Right cardiac atrium (tissue), 5 donors: Measurements from ENCODE around the gene SDK1. TPM values are rescaled to one million over a fixed set of nuclear protein-coding genes. Genes with fewer than 3 reads are reported as not detected.
"Not testable (repeated sequence)": the region's sequence is repeated elsewhere in the genome, so short reads cannot be mapped to it uniquely, and the experiment has no call there.

Experiments
- ATAC-seq, 2 donors: fragments of 200-7000 bp; cut with Tn5 transposase; one replicate each; pipeline versions ENCODE4 v1.8.0 to v1.9.1; 2020; ENCODE audit warnings: moderate library complexity in 2 of 2, mild to moderate bottlenecking in 1 of 2
- DNase-seq, 3 donors: peaks; one replicate each; pipeline ENCODE4 v3.0.0-alpha.2; 2020
- H3K27ac ChIP-seq: one replicate; pipeline ENCODE4 v1.5.1; 2013; ENCODE audit warnings: mild to moderate bottlenecking, low read length, control low read depth, moderate library complexity
- H3K27me3 ChIP-seq: one replicate; pipeline ENCODE4 v1.6.1; 2013; ENCODE audit not compliant: control insufficient read depth, insufficient read depth
- H3K4me1 ChIP-seq: one replicate; pipeline ENCODE4 v1.6.1; 2013; ENCODE audit warnings: low read length; ENCODE audit not compliant: control insufficient read depth, insufficient read depth
- H3K4me3 ChIP-seq: one replicate; pipeline ENCODE4 v1.5.1; 2013; ENCODE audit warnings: low read length, control low read depth
- H3K9me3 ChIP-seq: one replicate; pipeline ENCODE4 v1.6.1; 2013; ENCODE audit warnings: low read length; ENCODE audit not compliant: control insufficient read depth
- WGBS: extraction: QIAGEN DNeasy Blood & Tissue Kit; methylation state at CpG from one replicate; pipeline ENCODE4 v1.1.7; 2013; 5-methylcytosine and 5-hydroxymethylcytosine counted together
- intact Hi-C, 4 donors: fragments of 100-400 bp; cut with DNase I; formaldehyde crosslinking; loops; one replicate each; pipeline versions ENCODE4 v1.11.0 to v1.14.0; 2022 to 2023
- polyA plus RNA-seq: library from polyadenylated mRNA; stranded (reverse); fragments of 200-250 nt; gene quantifications from one replicate; pipeline ENCODE4 v1.2.3, GENCODE V29; 2013
- total RNA-seq, 4 donors: library from RNA; stranded (reverse); fragmentation: NEBNext Ultra II Directional; extraction: Animal tissue kit (Norgen Biotek cat#: 25700); gene quantifications; one replicate each; pipeline ENCODE4 v1.2.1, GENCODE V29; 2021
- donor health status: healthy with polysubstance abuse.
- donor health status: DM: no; HTN: yes; CAD: no.
- donor health status: DM: no; HTN: no; CAD: no.
- donor health status: DM: no; HTN: yes; CAD: no; lungs with severe emphysema.
- donor health status: DM: yes; HTN: yes; CAD: no.

Gene SDK1
- total and polyA plus RNA-seq, 5 donors, result 0.97 to 3.2 (median 2.4) TPM

DNA sequence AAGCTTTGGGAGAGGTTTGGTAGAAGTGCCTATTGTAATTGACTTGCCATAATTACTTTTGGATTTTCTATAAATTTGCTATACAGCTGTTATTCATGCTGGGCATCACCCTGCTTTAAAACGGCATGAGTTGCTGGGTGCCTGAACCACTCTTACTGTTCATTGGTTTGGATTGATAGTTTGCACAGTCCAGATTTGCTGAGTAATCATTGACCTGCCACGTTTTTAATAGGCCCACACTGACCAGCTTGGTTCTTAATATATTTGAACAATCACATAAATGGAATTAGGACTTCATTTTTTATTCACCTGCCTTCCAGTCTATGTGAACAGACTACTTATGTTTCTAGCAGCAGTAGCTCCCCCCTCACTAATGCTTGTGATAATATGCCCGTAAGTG is 630.8 kb downstream of the SDK1 start:
- Histone ChIP-seq H3K27ac (no peak overlapping the region), H3K4me3 (no peak overlapping the region), H3K9me3 (no peaks in the 10 kb centered on the region), H3K27me3 (no peaks in the 10 kb centered on the region), H3K4me1 (no peaks in the 10 kb centered on the region)
- no peak for ATAC-seq
- no peak for DNase-seq
- WGBS, result 62% methylated on average over 3 of the region's 3 CpGs
- intact Hi-C loops, result no loop called here

DNA sequence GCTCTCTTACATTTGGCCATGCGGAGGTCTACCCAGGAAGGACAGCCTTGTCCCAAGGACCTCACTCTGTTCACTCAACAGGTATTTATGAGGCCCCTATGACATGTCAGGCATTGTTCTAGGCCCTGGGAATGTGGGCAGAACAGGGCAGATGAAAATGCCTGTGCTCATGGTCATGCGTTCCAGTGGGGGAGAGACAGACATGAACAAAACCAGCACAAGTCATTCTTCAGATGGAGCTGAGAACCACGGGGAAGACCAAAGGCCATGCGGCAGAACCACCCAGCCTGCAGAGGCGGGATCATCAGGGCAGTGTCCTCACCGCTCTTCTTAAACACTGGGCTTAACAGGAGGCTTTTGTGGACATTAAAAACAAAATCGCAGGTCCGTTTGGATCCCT is 636.1 kb downstream of the SDK1 start:
- intact Hi-C loops, result no loop called here
- WGBS, result 94% methylated on average over 8 of the region's 8 CpGs

GRCh38 chr7:3937605-3938004 is 636.6 kb downstream of the SDK1 start:
- Histone ChIP-seq H3K4me1 (no peaks in the 10 kb centered on the region), H3K27me3 (no peaks in the 10 kb centered on the region), H3K27ac (no peak overlapping the region), H3K4me3 (no peak overlapping the region), H3K9me3 (no peaks in the 10 kb centered on the region)
- ATAC-seq (no peak), DNase-seq (no peak)
- 94% methylated on average over 14 of the region's 14 CpGs for WGBS
- intact Hi-C loops, result no loop called here

More for the DNA sequence above, 636.1 kb downstream of the SDK1 start:
- ATAC-seq (no peak), DNase-seq (no peak)
- no peaks in the 10 kb centered on the region for H3K4me1 ChIP-seq
- no peaks in the 10 kb centered on the region for H3K9me3 ChIP-seq
- H3K27ac ChIP-seq, result no peak overlapping the region
- no peak overlapping the region for H3K4me3 ChIP-seq
- H3K27me3 ChIP-seq, result no peaks in the 10 kb centered on the region

DNA sequence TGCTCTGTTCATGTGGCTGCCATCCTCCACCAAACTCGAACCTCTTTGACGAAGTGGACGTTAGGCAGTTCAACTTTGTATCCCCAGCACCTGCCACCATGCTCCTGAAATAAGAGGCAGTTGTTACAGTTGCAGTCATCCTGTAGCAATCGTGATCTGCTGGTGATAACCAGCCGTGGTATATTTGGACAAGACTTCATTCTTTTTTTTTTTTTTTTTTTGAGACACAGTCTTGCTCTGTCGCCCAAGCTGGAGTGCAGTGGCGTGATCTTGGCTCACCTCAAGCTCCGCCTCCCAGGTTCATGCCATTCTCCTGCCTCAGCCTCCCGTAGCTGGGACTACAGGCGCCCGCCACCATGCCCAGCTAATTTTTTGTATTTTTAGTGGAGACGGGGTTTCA is 640.7 kb downstream of the SDK1 start:
- ATAC-seq, H3K4me1 ChIP-seq, H3K9me3 ChIP-seq, H3K27me3 ChIP-seq, intact Hi-C loops, DNase-seq, H3K4me3 ChIP-seq, H3K27ac ChIP-seq: not testable (repeated sequence)
- WGBS, result 92% methylated on average over 12 of the region's 12 CpGs

- H3K4me1 ChIP-seq, result no peaks in the 10 kb centered on the region
- ATAC-seq (no peak), DNase-seq (no peak)
- H3K27me3 ChIP-seq, result no peaks in the 10 kb centered on the region
- no peaks in the 10 kb centered on the region for H3K9me3 ChIP-seq
- H3K27ac ChIP-seq, result no peak overlapping the region
- intact Hi-C loops, result no loop called here
- WGBS, result 63% methylated on average over 4 of the region's 4 CpGs
- H3K4me3 ChIP-seq, result no peak overlapping the region
These were observed 641.2 kb downstream of the SDK1 start for GRCh38 chr7:3942276-3942675.

DNA sequence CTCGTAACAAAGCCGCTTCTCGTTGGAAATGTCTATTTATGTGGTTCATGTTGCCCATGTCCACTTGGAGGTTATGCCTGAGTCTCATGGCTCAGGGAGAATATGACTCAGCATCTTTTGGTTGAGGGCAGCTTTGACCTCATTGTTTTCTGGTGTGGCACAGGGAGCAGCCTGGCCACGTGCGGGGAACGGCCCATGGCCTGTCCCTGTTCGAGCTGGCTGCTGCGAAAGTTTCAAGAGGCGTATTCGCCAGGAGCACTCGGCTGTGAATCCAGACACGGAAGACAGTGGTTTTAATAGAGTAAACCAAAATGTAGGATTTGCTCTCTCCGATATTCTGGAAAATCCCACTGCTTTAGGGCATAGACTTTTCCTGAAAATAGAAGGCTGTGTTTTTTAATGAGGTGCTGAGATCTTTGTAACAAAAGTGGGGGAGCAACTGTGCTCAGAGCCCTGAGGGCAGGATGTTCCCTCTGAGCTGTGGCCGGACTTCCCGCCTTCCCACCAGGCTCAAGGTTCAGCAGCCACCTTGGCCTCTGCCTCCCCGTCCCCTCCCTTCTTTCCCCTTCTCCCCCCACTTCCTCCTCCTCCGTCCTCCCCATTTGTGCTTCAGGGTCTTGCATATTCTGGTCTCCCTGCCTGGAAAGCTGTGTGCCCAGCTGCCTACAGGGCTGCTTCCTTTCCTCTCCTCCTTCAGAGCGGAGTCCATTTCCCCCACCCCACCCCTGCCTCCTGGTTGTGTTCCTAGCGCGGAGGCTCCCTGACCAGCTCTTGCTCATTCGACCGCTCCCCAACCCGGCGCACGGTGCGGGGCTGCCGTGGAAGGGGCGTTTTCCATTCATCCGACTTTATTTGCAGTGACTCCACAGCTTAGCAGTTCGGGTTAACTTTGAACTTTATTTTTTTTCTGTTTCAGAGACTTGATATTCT is 642.0 kb downstream of the SDK1 start:
- ATAC-seq, result no peak
- intact Hi-C loops, result no loop called here
- 88% methylated on average over 30 of the region's 30 CpGs for WGBS
- no peak for DNase-seq
- Histone ChIP-seq H3K4me3 (no peak overlapping the region), H3K27ac (no peak overlapping the region), H3K27me3 (no peaks in the 10 kb centered on the region), H3K9me3 (no peaks in the 10 kb centered on the region), H3K4me1 (no peaks in the 10 kb centered on the region)

- Histone ChIP-seq H3K27me3 (no peaks in the 10 kb centered on the region), H3K27ac (no peak overlapping the region), H3K9me3 (no peaks in the 10 kb centered on the region), H3K4me3 (no peak overlapping the region), H3K4me1 (no peaks in the 10 kb centered on the region)
- intact Hi-C loops, result no loop called here
- whole genome bisulfite sequencing, result 86% methylated on average over 10 of the region's 10 CpGs
- ATAC-seq (no peak), DNase-seq (no peak)
These were observed 642.9 kb downstream of the SDK1 start for GRCh38 chr7:3943779-3944520.

- no peaks in the 10 kb centered on the region for H3K9me3 ChIP-seq
- H3K4me1 ChIP-seq, result no peaks in the 10 kb centered on the region
- H3K4me3 ChIP-seq, result no peak overlapping the region
- WGBS, result 51% methylated on average over 16 of the region's 16 CpGs
- DNase-seq (no peak), ATAC-seq (no peak)
- no peaks in the 10 kb centered on the region for H3K27me3 ChIP-seq
- intact Hi-C loops, result no loop called here
- H3K27ac ChIP-seq, result no peak overlapping the region
These were observed 648.2 kb downstream of the SDK1 start for GRCh38 chr7:3949242-3949640.

- WGBS, result 97% methylated on average over 5 of the region's 5 CpGs
- no peak for DNase-seq
- H3K4me3 ChIP-seq, result no peak overlapping the region
- no peaks in the 10 kb centered on the region for H3K9me3 ChIP-seq
- ATAC-seq, result no peak
- no peak overlapping the region for H3K27ac ChIP-seq
- no peaks in the 10 kb centered on the region for H3K4me1 ChIP-seq
- intact Hi-C loops, result no loop called here
- H3K27me3 ChIP-seq, result no peaks in the 10 kb centered on the region
These were observed 649.2 kb downstream of the SDK1 start for GRCh38 chr7:3950249-3950648.

GRCh38 chr7:3951316-3952055 is 650.4 kb downstream of the SDK1 start:
- H3K27ac ChIP-seq, result no peak overlapping the region
- 97% methylated on average over 33 of the region's 33 CpGs for WGBS
- H3K27me3 ChIP-seq, result no peaks in the 10 kb centered on the region
- H3K4me1 ChIP-seq, result no peaks in the 10 kb centered on the region
- H3K9me3 ChIP-seq, result no peaks in the 10 kb centered on the region
- ATAC-seq (no peak), DNase-seq (no peak)
- no peak overlapping the region for H3K4me3 ChIP-seq
- intact Hi-C loops, result no loop called here

GRCh38 chr7:3953133-3953532 is 652.1 kb downstream of the SDK1 start:
- ATAC-seq, result no peak
- H3K27ac ChIP-seq, result no peak overlapping the region
- no peak for DNase-seq
- H3K9me3 ChIP-seq, result no peaks in the 10 kb centered on the region
- WGBS, result 79% methylated on average over 6 of the region's 6 CpGs
- no peaks in the 10 kb centered on the region for H3K27me3 ChIP-seq
- H3K4me1 ChIP-seq, result no peaks in the 10 kb centered on the region
- intact Hi-C loops, result no loop called here
- no peak overlapping the region for H3K4me3 ChIP-seq
